HepG2 (cell line): ENCODE measurements around the gene LPO. TPM values are rescaled to one million over a fixed set of nuclear protein-coding genes. Genes with fewer than 3 reads are reported as not detected.

ENCODE experiments used
- ATAC-seq: fragments of 200-7000 bp; cut with Tn5 transposase; 3 replicates; pipeline ENCODE4 v1.9.1; 2020; ENCODE audit warnings: mild to moderate bottlenecking, moderate library complexity
- BruUV-seq: library from RNA; stranded (reverse); fragments of 400-500 nt; replicated peaks from 2 replicates; lab custom pipeline; 2021; lab: Mats Ljungman, UMichigan
- CTCF ChIA-PET: fragments of 300-600 bp; formaldehyde crosslinking; extraction: SDS; loops from one replicate; lab custom pipeline; 2021; ENCODE audit warnings: low total read pairs, inconsistent platforms, low intra/inter-chr PET ratio; lab: Yijun Ruan, JAX
- POLR2A ChIA-PET: fragments of 350-600 bp; sonication (Branson Sonifier 250); formaldehyde crosslinking; loops from one replicate; lab custom pipeline; 2020; ENCODE audit warnings: antibody characterized with exemption, inconsistent platforms; lab: Yijun Ruan, JAX
- DNase-seq: peaks from one replicate; pipeline ENCODE4 v3.0.0-alpha.2; 2015; ENCODE audit warnings: low spot score
- FAIRE-seq: peaks from 3 replicates; lab custom pipeline; 2011; peaks lifted over from hg19 to GRCh38; lab: Jason Lieb, UNC
- H2AFZ ChIP-seq: one replicate; pipeline ENCODE4 v1.6.1; 2011; ENCODE audit warnings: low read length, inconsistent platforms
- H3K27ac ChIP-seq: fragments of 300-600 bp; 3 replicates; pipeline ENCODE4 v1.8.0; 2011; ENCODE audit warnings: mixed run types, mild to moderate bottlenecking, mixed read lengths, low read length, inconsistent platforms; ENCODE audit not compliant: insufficient read depth; ENCODE audit errors: extremely low read length
- H3K27me3 ChIP-seq, 2 experiments: fragments of 200-600 bp in 1 of 2; 2 replicates in 1 of 2; 3 replicates in 1 of 2; pipeline versions ENCODE4 v1.6.0 to v1.8.0; 2011; ENCODE audit warnings: low read length in 2 of 2, mild to moderate bottlenecking in 2 of 2, moderate library complexity in 2 of 2, inconsistent platforms in 1 of 2; ENCODE audit not compliant: insufficient read depth in 2 of 2, control insufficient read depth in 1 of 2
- H3K36me3 ChIP-seq, 2 experiments: fragments of 200-600 bp in 1 of 2; replicated peaks in 1 of 2; 2 replicates in 1 of 2; 3 replicates in 1 of 2; pipeline versions ENCODE4 v1.5.1 to v1.8.0; 2011; ENCODE audit warnings: low read length in 2 of 2, inconsistent platforms in 1 of 2; ENCODE audit not compliant: insufficient read depth in 2 of 2, control insufficient read depth in 1 of 2
- H3K4me1 ChIP-seq: 2 replicates; pipeline ENCODE4 v1.5.1; 2012; ENCODE audit warnings: low read length, inconsistent platforms; ENCODE audit not compliant: insufficient read depth
- H3K4me2 ChIP-seq: 2 replicates; pipeline ENCODE4 v1.6.0; 2011; ENCODE audit warnings: low read depth, low read length, inconsistent platforms
- H3K4me3 ChIP-seq, 3 experiments: fragments of 200-600 bp in 1 of 3; sonication (generic), shearing (Covaris generic) in 1 of 3; replicated peaks in 1 of 3; 2 replicates each; pipeline ENCODE4 v1.5.1; 2011 to 2016; ENCODE audit warnings: low read length in 3 of 3, inconsistent platforms in 2 of 3, low read depth in 2 of 3, mild to moderate bottlenecking in 2 of 3, control low read depth in 1 of 3, mixed read lengths in 1 of 3; ENCODE audit not compliant: insufficient read depth in 1 of 3
- H3K79me2 ChIP-seq: one replicate; pipeline ENCODE4 v1.6.1; 2011; ENCODE audit warnings: low read length, inconsistent platforms; ENCODE audit not compliant: insufficient read depth
- H3K9ac ChIP-seq: 2 replicates; pipeline ENCODE4 v1.6.0; 2011; ENCODE audit warnings: mild to moderate bottlenecking, low read depth, low read length, inconsistent platforms; ENCODE audit not compliant: insufficient read depth
- H3K9me3 ChIP-seq: 2 replicates; pipeline ENCODE4 v1.5.1; 2012; ENCODE audit warnings: mild to moderate bottlenecking, low read length
- H4K20me1 ChIP-seq: 2 replicates; pipeline ENCODE4 v1.6.0; 2011; ENCODE audit warnings: inconsistent platforms, mild to moderate bottlenecking, low read length, moderate library complexity; ENCODE audit not compliant: insufficient read depth
- ATF7-NPFF ChIP-seq: sonication (generic); formaldehyde crosslinking; IDR thresholded peaks from 2 replicates; pipeline ENCODE4 v1.8.1; 2023; ENCODE audit warnings: mild to moderate bottlenecking, low read depth, missing genetic modification reagents, moderate library complexity
- FOXK2 ChIP-seq: fragments of 450-650 bp; IDR thresholded peaks from 2 replicates; pipeline ENCODE4 v1.6.1; 2016
- MTA3 ChIP-seq: sonication (generic); formaldehyde crosslinking; IDR thresholded peaks from 2 replicates; pipeline ENCODE4 v1.4.0; 2020; ENCODE audit warnings: missing genetic modification reagents
- PRDM4 ChIP-seq: sonication (generic); formaldehyde crosslinking; IDR thresholded peaks from 2 replicates; pipeline ENCODE4 v1.9.0; 2021; ENCODE audit warnings: missing genetic modification reagents, borderline replicate concordance
- PTBP1 ChIP-seq: fragments of 200-400 bp; formaldehyde crosslinking; IDR thresholded peaks from 2 replicates; pipeline ENCODE4 v1.6.1; 2018; ENCODE audit warnings: low read length, low read depth; ENCODE audit not compliant: poor library complexity, severe bottlenecking
- RARG ChIP-seq: sonication (generic); formaldehyde crosslinking; IDR thresholded peaks from 2 replicates; pipeline ENCODE4 v1.4.0; 2020; ENCODE audit warnings: low read depth, mild to moderate bottlenecking, missing genetic modification reagents
- ZNF780A ChIP-seq: sonication (generic); formaldehyde crosslinking; IDR thresholded peaks from 2 replicates; pipeline ENCODE4 v1.8.0; 2022; ENCODE audit warnings: mild to moderate bottlenecking, missing genetic modification reagents, moderate library complexity
- WGBS: methylation state at CpG from one replicate; pipeline ENCODE4 v1.1.6; 2017; ENCODE audit warnings: low lambda C conversion rate; 5-methylcytosine and 5-hydroxymethylcytosine counted together
- in situ Hi-C: cut with HindIII; loops from 2 replicates; pipeline ENCODE4 v1.10.0; 2017; ENCODE audit warnings: low pct_unique_long_range_greater_than_20kb; ENCODE audit not compliant: extremely low pct_ligation_motif_present
- intact Hi-C: fragments of 100-400 bp; cut with micrococcal nuclease; formaldehyde crosslinking; loops from one replicate; pipeline ENCODE4 v1.10.0; 2022; ENCODE audit not compliant: unreplicated experiment
- polyA plus RNA-seq, 8 experiments: library from polyadenylated mRNA; depleted of rRNA in 3 of 8; stranded (reverse) in 7 of 8; unstranded in 1 of 8; fragments of >200 nt; fragmentation: Illumina TruSeq in 4 of 8; extraction: Trizol in 4 of 8; gene quantifications; 2 replicates each; pipeline versions ENCODE4 v1.2.1 to v1.2.3, GENCODE V29; 2011 to 2016; ENCODE audit warnings: low read depth in 4 of 8, missing spikeins in 1 of 8, mixed read lengths in 1 of 8; ENCODE audit not compliant: insufficient read depth in 1 of 8
- total RNA-seq, 5 experiments: library from RNA; depleted of rRNA; stranded (reverse); fragments of >200 nt; fragmentation: Illumina TruSeq; extraction: Trizol; gene quantifications; 2 replicates each; pipeline ENCODE4 v1.2.3, GENCODE V29; 2016; ENCODE audit warnings: low read depth in 1 of 5
- TF ChIP-seq, protein P1 (sequence below): sonication (generic); formaldehyde crosslinking; IDR thresholded peaks from 2 replicates; pipeline ENCODE4 v1.8.0; 2023; ENCODE audit warnings: mild to moderate bottlenecking, missing genetic modification reagents

LPO gene
- total and polyA plus RNA-seq, 2 of the 13 experiments (the other 11 are each of a cell fraction or from before 2014, with no cell fraction given) = not detected

DNA sequence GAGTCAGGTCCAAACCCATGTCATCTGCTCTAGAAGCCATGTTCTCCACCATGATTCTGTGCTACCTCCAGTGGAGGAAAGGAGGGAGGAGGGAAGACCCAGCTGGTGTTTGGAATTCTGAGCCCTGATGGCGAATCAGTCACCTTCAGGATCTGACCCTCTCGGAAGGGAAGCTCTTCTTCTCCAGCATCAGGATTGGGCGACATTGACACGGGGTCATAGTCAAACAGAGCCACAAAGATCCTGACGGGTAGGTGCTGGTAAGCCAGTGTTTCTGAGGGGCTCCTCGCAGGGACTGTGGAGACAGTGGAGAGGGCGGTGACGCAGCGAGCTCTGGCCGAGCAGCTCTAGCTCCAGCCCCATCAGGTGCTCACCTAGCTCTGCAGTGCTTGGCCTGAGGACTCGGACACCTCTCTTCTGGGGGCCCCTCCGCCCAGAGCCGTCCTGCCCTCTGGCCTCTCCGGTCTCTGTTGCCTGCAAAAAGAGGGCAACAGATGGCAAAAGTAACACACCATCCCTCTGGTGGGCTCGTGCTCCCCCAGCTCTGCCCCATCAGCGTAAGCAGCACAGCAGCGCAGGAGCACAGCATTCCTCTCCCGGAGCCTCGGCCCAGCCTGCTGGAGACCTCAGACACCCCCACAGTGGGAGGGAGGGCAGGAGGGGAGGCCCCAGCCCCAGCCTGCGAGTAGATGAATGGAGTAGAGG lies 69.2 kb downstream of the LPO start:
- no peak overlapping the region for H3K27ac ChIP-seq
- CTCF ChIA-PET = interaction anchor here (2.2 to 2.4 kb wide), 2 partner anchors 10 to 140 kb away, joined by 9 to 24 read pairs; no protein-coding TSS in a partner anchor
- no peaks in the 10 kb centered on the region for H3K36me3 ChIP-seq
- H3K79me2 ChIP-seq = no peaks in the 10 kb centered on the region
- H3K27me3 ChIP-seq = peaks cover 30 to 90% of the 10 kb centered on the region in 2 experiments; a peak in 4 of 5 replicates
- no TSS peak for BruUV-seq
- no peak overlapping the region for H3K4me3 ChIP-seq
- no peaks in the 10 kb centered on the region for H3K9me3 ChIP-seq
- ATAC-seq = no peak
- intact Hi-C loops = loop anchor here (2.0 kb wide), 1 partner anchor 139 kb away; no protein-coding TSS in a partner anchor
- 49% methylated on average over 10 of the region's 20 CpGs for WGBS
- no peak for FAIRE-seq
- in situ Hi-C loops = loop anchor here (5.0 kb wide), 1 partner anchor 140 kb away; no protein-coding TSS in a partner anchor
- H3K4me2 ChIP-seq = no peak overlapping the region; the same call in 1 of the 2 replicates
- no peak overlapping the region for H2AFZ ChIP-seq
- no peak for DNase-seq
- H3K4me1 ChIP-seq = peaks cover 18% of the 10 kb centered on the region
- H3K9ac ChIP-seq = no peak overlapping the region
- no peaks in the 10 kb centered on the region for H4K20me1 ChIP-seq
- no peak for TF ChIP-seq FOXK2
- no peak for TF ChIP-seq MTA3
- no peak for TF ChIP-seq ZNF780A (CRISPR knock-in tag)
- TF ChIP-seq RARG (CRISPR knock-in tag) = no peak
- no peak for TF ChIP-seq ATF7-NPFF (CRISPR knock-in tag)
- no peak for TF ChIP-seq PTBP1
- no peak for TF ChIP-seq PRDM4 (CRISPR knock-in tag)
- TF ChIP-seq, protein P1, sequence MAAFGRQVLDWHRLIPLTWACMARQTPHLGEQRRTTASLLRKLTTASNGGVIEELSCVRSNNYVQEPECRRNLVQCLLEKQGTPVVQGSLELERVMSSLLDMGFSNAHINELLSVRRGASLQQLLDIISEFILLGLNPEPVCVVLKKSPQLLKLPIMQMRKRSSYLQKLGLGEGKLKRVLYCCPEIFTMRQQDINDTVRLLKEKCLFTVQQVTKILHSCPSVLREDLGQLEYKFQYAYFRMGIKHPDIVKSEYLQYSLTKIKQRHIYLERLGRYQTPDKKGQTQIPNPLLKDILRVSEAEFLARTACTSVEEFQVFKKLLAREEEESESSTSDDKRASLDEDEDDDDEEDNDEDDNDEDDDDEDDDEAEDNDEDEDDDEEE (CRISPR knock-in tag) = no peak
- POLR2A ChIA-PET = interaction anchor here (0.9 to 1.6 kb wide), 4 partner anchors 10 to 110 kb away, joined by 3 to 4 read pairs (median 3); partner anchors contain the start of gene RNF43
